SIG-M5 (cell line): Measurements from ENCODE around the gene GPR35.
"Not testable (repeated sequence)": the region's sequence is repeated elsewhere in the genome, so short reads cannot be mapped to it uniquely, and the experiment has no call there.

Experiments used
- DNase-seq: peaks from one replicate; lab custom pipeline; 2025; lab: John Stamatoyannopoulos, UW

The GPR35 gene

GRCh38 chr2:240603081-240603835, 22.0 kb upstream of the GPR35 start:
- DNase-seq: no peak

GRCh38 chr2:240603846-240604245, 21.4 kb upstream of the GPR35 start:
- no peak for DNase-seq

GRCh38 chr2:240604291-240604938, 20.9 kb upstream of the GPR35 start:
- DNase-seq: no peak

- DNase-seq: no peak
These were observed 20.2 kb upstream of the GPR35 start for GRCh38 chr2:240604939-240605716.

GRCh38 chr2:240605867-240606743, 19.2 kb upstream of the GPR35 start:
- DNase-seq: no peak

- DNase-seq: no peak
These were observed 13.6 kb upstream of the GPR35 start for GRCh38 chr2:240611601-240612210.

- no peak for DNase-seq
These were observed 11.5 kb upstream of the GPR35 start for GRCh38 chr2:240613781-240614180.

GRCh38 chr2:240614391-240614790, 10.9 kb upstream of the GPR35 start:
- DNase-seq: no peak

GRCh38 chr2:240615396-240615795, 9.9 kb upstream of the GPR35 start:
- DNase-seq: no peak

- DNase-seq: no peak
These were observed 9.3 kb upstream of the GPR35 start for GRCh38 chr2:240615820-240616547.

- not testable (repeated sequence) for DNase-seq
These were observed 8.2 kb upstream of the GPR35 start for GRCh38 chr2:240616860-240617666.

GRCh38 chr2:240618776-240619175, 6.5 kb upstream of the GPR35 start:
- DNase-seq: no peak

GRCh38 chr2:240619506-240620148, 5.7 kb upstream of the GPR35 start:
- no peak for DNase-seq

- DNase-seq: no peak
These were observed 5.0 kb upstream of the GPR35 start for GRCh38 chr2:240620149-240620731.

- DNase-seq: no peak
These were observed 4.4 kb upstream of the GPR35 start for GRCh38 chr2:240620859-240621258.

- no peak for DNase-seq
These were observed 3.2 kb upstream of the GPR35 start for GRCh38 chr2:240622060-240622411.

- DNase-seq: no peak
These were observed 2.6 kb upstream of the GPR35 start for GRCh38 chr2:240622531-240623235.

- DNase-seq: no peak
These were observed 1.7 kb upstream of the GPR35 start for GRCh38 chr2:240623531-240624010.
